ENCODE data around the gene TCFL5.

GRCh38 chr20:62812907-62813200, 48.8 kb downstream of the TCFL5 start:
- no peak for TF ChIP-seq ZNF423 (CRISPR knock-in tag; IDR thresholded peaks at IDR 0.05)
- no peak for TF ChIP-seq JUN (CRISPR knock-in tag; IDR thresholded peaks at IDR 0.05)
- TF ChIP-seq, protein P1, sequence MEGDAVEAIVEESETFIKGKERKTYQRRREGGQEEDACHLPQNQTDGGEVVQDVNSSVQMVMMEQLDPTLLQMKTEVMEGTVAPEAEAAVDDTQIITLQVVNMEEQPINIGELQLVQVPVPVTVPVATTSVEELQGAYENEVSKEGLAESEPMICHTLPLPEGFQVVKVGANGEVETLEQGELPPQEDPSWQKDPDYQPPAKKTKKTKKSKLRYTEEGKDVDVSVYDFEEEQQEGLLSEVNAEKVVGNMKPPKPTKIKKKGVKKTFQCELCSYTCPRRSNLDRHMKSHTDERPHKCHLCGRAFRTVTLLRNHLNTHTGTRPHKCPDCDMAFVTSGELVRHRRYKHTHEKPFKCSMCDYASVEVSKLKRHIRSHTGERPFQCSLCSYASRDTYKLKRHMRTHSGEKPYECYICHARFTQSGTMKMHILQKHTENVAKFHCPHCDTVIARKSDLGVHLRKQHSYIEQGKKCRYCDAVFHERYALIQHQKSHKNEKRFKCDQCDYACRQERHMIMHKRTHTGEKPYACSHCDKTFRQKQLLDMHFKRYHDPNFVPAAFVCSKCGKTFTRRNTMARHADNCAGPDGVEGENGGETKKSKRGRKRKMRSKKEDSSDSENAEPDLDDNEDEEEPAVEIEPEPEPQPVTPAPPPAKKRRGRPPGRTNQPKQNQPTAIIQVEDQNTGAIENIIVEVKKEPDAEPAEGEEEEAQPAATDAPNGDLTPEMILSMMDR (IDR thresholded peaks at IDR 0.05), result no peak
- no peak for TF ChIP-seq FOXJ3 (CRISPR knock-in tag; IDR thresholded peaks at IDR 0.05; ENCODE audit: borderline replicate concordance)
- TF ChIP-seq ETV6 (CRISPR knock-in tag; IDR thresholded peaks at IDR 0.05), result no peak

Data from WTC11 (cell line).